ENCODE data around the gene C5.

Gene C5

DNA sequence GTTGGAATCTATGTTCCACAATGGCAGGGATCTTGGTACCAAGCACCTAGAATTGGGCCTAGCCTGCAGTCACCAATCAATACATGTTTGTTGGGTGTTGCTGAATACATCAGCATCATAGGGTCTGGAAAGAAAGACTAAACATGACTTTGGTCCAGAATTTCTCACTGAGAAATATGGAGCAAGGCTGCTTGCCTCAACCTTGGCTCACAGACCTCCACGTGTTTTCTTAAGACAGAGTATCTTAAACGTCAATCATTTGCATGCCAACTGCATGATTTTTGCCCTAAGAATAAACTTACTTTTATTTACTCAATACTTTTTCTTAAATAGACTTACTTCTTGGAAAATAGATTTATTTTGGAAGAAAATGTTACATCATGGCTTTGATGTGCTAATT lies 100.8 kb downstream of the C5 start:
- Histone ChIP-seq H3K4me3 (replicated peaks; ENCODE audit: insufficient read depth, low read length) (no peak overlapping the region), H3K27ac (replicated peaks) (no peak overlapping the region), H3K27me3 (ENCODE audit: insufficient read depth, poor library complexity, severe bottlenecking) (no peaks in the 10 kb centered on the region)
- DNase-seq (ENCODE audit: low read depth in 1 of 2, low spot score in 1 of 2) = no peak
- TF ChIP-seq, protein P1, sequence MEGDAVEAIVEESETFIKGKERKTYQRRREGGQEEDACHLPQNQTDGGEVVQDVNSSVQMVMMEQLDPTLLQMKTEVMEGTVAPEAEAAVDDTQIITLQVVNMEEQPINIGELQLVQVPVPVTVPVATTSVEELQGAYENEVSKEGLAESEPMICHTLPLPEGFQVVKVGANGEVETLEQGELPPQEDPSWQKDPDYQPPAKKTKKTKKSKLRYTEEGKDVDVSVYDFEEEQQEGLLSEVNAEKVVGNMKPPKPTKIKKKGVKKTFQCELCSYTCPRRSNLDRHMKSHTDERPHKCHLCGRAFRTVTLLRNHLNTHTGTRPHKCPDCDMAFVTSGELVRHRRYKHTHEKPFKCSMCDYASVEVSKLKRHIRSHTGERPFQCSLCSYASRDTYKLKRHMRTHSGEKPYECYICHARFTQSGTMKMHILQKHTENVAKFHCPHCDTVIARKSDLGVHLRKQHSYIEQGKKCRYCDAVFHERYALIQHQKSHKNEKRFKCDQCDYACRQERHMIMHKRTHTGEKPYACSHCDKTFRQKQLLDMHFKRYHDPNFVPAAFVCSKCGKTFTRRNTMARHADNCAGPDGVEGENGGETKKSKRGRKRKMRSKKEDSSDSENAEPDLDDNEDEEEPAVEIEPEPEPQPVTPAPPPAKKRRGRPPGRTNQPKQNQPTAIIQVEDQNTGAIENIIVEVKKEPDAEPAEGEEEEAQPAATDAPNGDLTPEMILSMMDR (IDR thresholded peaks at IDR 0.05; ENCODE audit: insufficient read depth, low read length) = no peak
- TF ChIP-seq POLR2AphosphoS5 (IDR thresholded peaks at IDR 0.05; ENCODE audit: low read depth) = no peak
- TF ChIP-seq GABPA (IDR thresholded peaks at IDR 0.05; ENCODE audit: low read depth) = no peak
- no peak for TF ChIP-seq SPI1 (IDR thresholded peaks at IDR 0.05; ENCODE audit: borderline replicate concordance, low read depth)
- TF ChIP-seq, protein P2, sequence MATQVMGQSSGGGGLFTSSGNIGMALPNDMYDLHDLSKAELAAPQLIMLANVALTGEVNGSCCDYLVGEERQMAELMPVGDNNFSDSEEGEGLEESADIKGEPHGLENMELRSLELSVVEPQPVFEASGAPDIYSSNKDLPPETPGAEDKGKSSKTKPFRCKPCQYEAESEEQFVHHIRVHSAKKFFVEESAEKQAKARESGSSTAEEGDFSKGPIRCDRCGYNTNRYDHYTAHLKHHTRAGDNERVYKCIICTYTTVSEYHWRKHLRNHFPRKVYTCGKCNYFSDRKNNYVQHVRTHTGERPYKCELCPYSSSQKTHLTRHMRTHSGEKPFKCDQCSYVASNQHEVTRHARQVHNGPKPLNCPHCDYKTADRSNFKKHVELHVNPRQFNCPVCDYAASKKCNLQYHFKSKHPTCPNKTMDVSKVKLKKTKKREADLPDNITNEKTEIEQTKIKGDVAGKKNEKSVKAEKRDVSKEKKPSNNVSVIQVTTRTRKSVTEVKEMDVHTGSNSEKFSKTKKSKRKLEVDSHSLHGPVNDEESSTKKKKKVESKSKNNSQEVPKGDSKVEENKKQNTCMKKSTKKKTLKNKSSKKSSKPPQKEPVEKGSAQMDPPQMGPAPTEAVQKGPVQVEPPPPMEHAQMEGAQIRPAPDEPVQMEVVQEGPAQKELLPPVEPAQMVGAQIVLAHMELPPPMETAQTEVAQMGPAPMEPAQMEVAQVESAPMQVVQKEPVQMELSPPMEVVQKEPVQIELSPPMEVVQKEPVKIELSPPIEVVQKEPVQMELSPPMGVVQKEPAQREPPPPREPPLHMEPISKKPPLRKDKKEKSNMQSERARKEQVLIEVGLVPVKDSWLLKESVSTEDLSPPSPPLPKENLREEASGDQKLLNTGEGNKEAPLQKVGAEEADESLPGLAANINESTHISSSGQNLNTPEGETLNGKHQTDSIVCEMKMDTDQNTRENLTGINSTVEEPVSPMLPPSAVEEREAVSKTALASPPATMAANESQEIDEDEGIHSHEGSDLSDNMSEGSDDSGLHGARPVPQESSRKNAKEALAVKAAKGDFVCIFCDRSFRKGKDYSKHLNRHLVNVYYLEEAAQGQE (IDR thresholded peaks at IDR 0.05; ENCODE audit: insufficient replicate concordance, low read depth) = no peak

DNA sequence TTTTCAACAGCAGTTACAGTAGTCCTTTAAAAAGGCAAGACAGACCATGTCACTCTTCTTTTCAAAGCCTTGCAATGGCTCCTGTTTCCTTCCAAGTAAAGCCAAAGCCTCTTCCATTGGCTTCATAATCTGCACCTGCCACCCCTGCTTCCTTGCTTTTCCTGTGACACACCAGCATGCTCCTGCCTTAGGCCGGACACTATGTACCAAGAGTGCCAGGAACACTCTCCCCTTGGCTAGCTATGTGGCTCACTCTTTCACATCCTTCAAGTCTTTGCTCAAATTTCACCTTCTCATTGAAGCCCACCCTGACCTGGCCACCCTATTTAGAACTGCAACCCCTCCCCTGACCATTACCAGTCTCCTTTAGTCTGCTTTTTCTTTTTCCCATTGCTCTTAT lies 101.3 kb downstream of the C5 start:
- DNase-seq (ENCODE audit: low read depth in 1 of 2, low spot score in 1 of 2) = no peak
- TF ChIP-seq SPI1 (IDR thresholded peaks at IDR 0.05; ENCODE audit: borderline replicate concordance, low read depth) (no peak), POLR2AphosphoS5 (IDR thresholded peaks at IDR 0.05; ENCODE audit: low read depth) (no peak), GABPA (IDR thresholded peaks at IDR 0.05; ENCODE audit: low read depth) (no peak)
- TF ChIP-seq, protein P1 (IDR thresholded peaks at IDR 0.05; ENCODE audit: insufficient read depth, low read length) = no peak
- TF ChIP-seq, protein P2 (IDR thresholded peaks at IDR 0.05; ENCODE audit: insufficient replicate concordance, low read depth) = no peak
- H3K27me3 ChIP-seq (ENCODE audit: insufficient read depth, poor library complexity, severe bottlenecking) = no peaks in the 10 kb centered on the region
- no peak overlapping the region for H3K4me3 ChIP-seq (replicated peaks; ENCODE audit: insufficient read depth, low read length)
- no peak overlapping the region for H3K27ac ChIP-seq (replicated peaks)

DNA sequence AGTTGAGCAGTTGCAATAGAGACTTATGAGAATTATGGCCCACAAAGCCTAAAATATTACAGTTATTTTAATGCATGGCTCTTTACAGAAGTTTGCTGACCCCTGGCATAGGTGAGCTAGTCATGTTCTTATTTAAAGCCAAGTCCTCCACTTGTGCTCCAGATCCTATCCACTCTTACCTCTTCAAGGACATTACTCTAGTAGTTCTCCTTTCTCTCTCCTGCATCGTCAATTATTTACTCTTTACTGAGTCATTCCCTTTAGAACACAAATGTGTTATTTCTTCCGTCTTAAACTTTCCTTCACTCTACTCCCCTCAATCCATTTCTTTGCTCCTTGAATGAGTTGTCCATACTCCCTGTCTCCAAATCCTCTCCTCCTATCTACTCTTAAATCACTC lies 102.9 kb downstream of the C5 start:
- Histone ChIP-seq H3K4me3 (replicated peaks; ENCODE audit: insufficient read depth, low read length) (no peak overlapping the region), H3K27me3 (ENCODE audit: insufficient read depth, poor library complexity, severe bottlenecking) (no peaks in the 10 kb centered on the region), H3K27ac (replicated peaks) (no peak overlapping the region)
- no peak for DNase-seq (ENCODE audit: low read depth in 1 of 2, low spot score in 1 of 2)
- no peak for TF ChIP-seq POLR2AphosphoS5 (IDR thresholded peaks at IDR 0.05; ENCODE audit: low read depth)
- no peak for TF ChIP-seq SPI1 (IDR thresholded peaks at IDR 0.05; ENCODE audit: borderline replicate concordance, low read depth)
- TF ChIP-seq, protein P2 (IDR thresholded peaks at IDR 0.05; ENCODE audit: insufficient replicate concordance, low read depth) = no peak
- TF ChIP-seq, protein P1 (IDR thresholded peaks at IDR 0.05; ENCODE audit: insufficient read depth, low read length) = no peak
- TF ChIP-seq GABPA (IDR thresholded peaks at IDR 0.05; ENCODE audit: low read depth) = no peak
